HEK293T (cell line): ENCODE measurements around the gene ANKS4B.
"Not testable (repeated sequence)": the region's sequence is repeated elsewhere in the genome, so short reads cannot be mapped to it uniquely, and the experiment has no call there.

ENCODE experiments used
- CTCF ChIA-PET: fragments of 350-600 bp; formaldehyde crosslinking; extraction: SDS; loops from one replicate; lab custom pipeline; 2021; ENCODE audit warnings: antibody characterized with exemption, inconsistent platforms; lab: Yijun Ruan, JAX
- POLR2A ChIA-PET: fragments of 350-600 bp; formaldehyde crosslinking; extraction: SDS; loops from one replicate; lab custom pipeline; 2020; ENCODE audit warnings: antibody characterized with exemption, inconsistent platforms; lab: Yijun Ruan, JAX
- DNase-seq: peaks from one replicate; pipeline ENCODE4 v3.0.0; 2012; ENCODE audit warnings: mixed read lengths; ENCODE audit errors: extremely low spot score
- ARNT ChIP-seq: fragments of 450-650 bp; IDR thresholded peaks from 2 replicates; pipeline ENCODE4 v1.6.1; 2017; ENCODE audit warnings: mild to moderate bottlenecking
- BHLHE40 ChIP-seq: fragments of 450-650 bp; IDR thresholded peaks from 2 replicates; pipeline ENCODE4 v1.6.1; 2016; ENCODE audit warnings: mild to moderate bottlenecking, moderate library complexity, borderline replicate concordance
- CTBP1 ChIP-seq: fragments of 450-650 bp; IDR thresholded peaks from 2 replicates; pipeline ENCODE4 v1.6.1; 2016; ENCODE audit warnings: borderline replicate concordance
- ELF4 ChIP-seq: fragments of 450-650 bp; IDR thresholded peaks from 2 replicates; pipeline ENCODE4 v1.6.1; 2017; ENCODE audit warnings: antibody characterized with exemption
- FOXA1 ChIP-seq: fragments of 450-650 bp; IDR thresholded peaks from 2 replicates; pipeline ENCODE4 v1.6.1; 2016; ENCODE audit warnings: mild to moderate bottlenecking
- FOXK2 ChIP-seq: fragments of 450-650 bp; IDR thresholded peaks from 2 replicates; pipeline ENCODE4 v1.6.1; 2016; ENCODE audit warnings: mild to moderate bottlenecking
- FOXM1 ChIP-seq: fragments of 450-650 bp; IDR thresholded peaks from 2 replicates; pipeline ENCODE4 v1.6.1; 2017; ENCODE audit warnings: mild to moderate bottlenecking, borderline replicate concordance
- HDGF ChIP-seq: fragments of 450-650 bp; IDR thresholded peaks from 2 replicates; pipeline ENCODE4 v1.6.1; 2017; ENCODE audit warnings: antibody characterized with exemption, borderline replicate concordance
- L3MBTL2 ChIP-seq: fragments of 450-650 bp; conservative IDR thresholded peaks from 2 replicates; pipeline ENCODE4 v1.6.1; 2016; ENCODE audit warnings: mild to moderate bottlenecking
- LEF1 ChIP-seq: fragments of 450-650 bp; IDR thresholded peaks from 2 replicates; pipeline ENCODE4 v1.6.1; 2017; ENCODE audit warnings: mild to moderate bottlenecking, borderline replicate concordance
- NFRKB ChIP-seq: fragments of 450-650 bp; IDR thresholded peaks from 2 replicates; pipeline ENCODE4 v1.6.1; 2016; ENCODE audit warnings: mild to moderate bottlenecking, moderate library complexity
- PKNOX1 ChIP-seq: fragments of 450-650 bp; IDR thresholded peaks from 2 replicates; pipeline ENCODE4 v1.6.1; 2016
- SP1 ChIP-seq: fragments of 450-650 bp; IDR thresholded peaks from 2 replicates; pipeline ENCODE4 v1.6.1; 2017
- SUZ12 ChIP-seq: fragments of 450-650 bp; IDR thresholded peaks from 2 replicates; pipeline ENCODE4 v1.6.1; 2016; ENCODE audit warnings: mild to moderate bottlenecking
- TARDBP ChIP-seq: fragments of 450-650 bp; IDR thresholded peaks from 2 replicates; pipeline ENCODE4 v1.6.1; 2016
- ZNF384 ChIP-seq: fragments of 450-650 bp; IDR thresholded peaks from 2 replicates; pipeline ENCODE4 v1.6.1; 2016

ANKS4B gene

GRCh38 chr16:21244518-21245215 lies 11.2 kb downstream of the ANKS4B start:
- TF ChIP-seq FOXA1 (no peak), ARNT (no peak), SP1 (no peak)
- CTCF ChIA-PET: no interaction called here
- POLR2A ChIA-PET: no interaction called here
- no peak for DNase-seq

GRCh38 chr16:21248179-21248578 lies 14.7 kb downstream of the ANKS4B start:
- POLR2A ChIA-PET, CTCF ChIA-PET, DNase-seq: not testable (repeated sequence)

- POLR2A ChIA-PET: no interaction called here
- TF ChIP-seq FOXK2 (no peak), SUZ12 (no peak), CTBP1 (no peak), SP1 (no peak), ARNT (no peak), FOXM1 (no peak)
- DNase-seq: no peak
- CTCF ChIA-PET: no interaction called here
Observed at GRCh38 chr16:21250072-21250923, 16.8 kb downstream of the ANKS4B start.

GRCh38 chr16:21253470-21253869 lies 20.0 kb downstream of the ANKS4B start:
- POLR2A ChIA-PET: no interaction called here
- no peak for TF ChIP-seq SUZ12
- no peak for TF ChIP-seq TARDBP
- TF ChIP-seq L3MBTL2: no peak
- TF ChIP-seq NFRKB: no peak
- no peak for TF ChIP-seq HDGF
- no peak for TF ChIP-seq ARNT
- no peak for TF ChIP-seq FOXK2
- no peak for TF ChIP-seq FOXA1
- no peak for TF ChIP-seq SP1
- no peak for TF ChIP-seq PKNOX1
- no peak for TF ChIP-seq CTBP1
- no peak for TF ChIP-seq LEF1
- TF ChIP-seq ELF4: no peak
- TF ChIP-seq ZNF384: no peak
- no peak for TF ChIP-seq FOXM1
- TF ChIP-seq BHLHE40: no peak
- CTCF ChIA-PET: interaction anchor here (0.6 kb wide), 1 partner anchor 53 kb away, joined by 3 read pairs; no protein-coding TSS in a partner anchor
- no peak for DNase-seq

- TF ChIP-seq ZNF384 (no peak), LEF1 (no peak), BHLHE40 (no peak), FOXA1 (no peak), PKNOX1 (no peak), SP1 (no peak), FOXM1 (no peak), TARDBP (no peak), SUZ12 (no peak), FOXK2 (no peak), ELF4 (no peak), L3MBTL2 (no peak), NFRKB (no peak), CTBP1 (no peak), HDGF (no peak), ARNT (no peak)
- no peak for DNase-seq
- CTCF ChIA-PET: no interaction called here
- POLR2A ChIA-PET: no interaction called here
Observed at GRCh38 chr16:21256636-21257035, 23.1 kb downstream of the ANKS4B start.

- no peak for DNase-seq
- TF ChIP-seq TARDBP (no peak), PKNOX1 (no peak), ELF4 (no peak), ARNT (no peak), FOXA1 (no peak), FOXM1 (no peak), CTBP1 (no peak), ZNF384 (no peak), FOXK2 (no peak), HDGF (no peak), NFRKB (no peak), BHLHE40 (no peak)
- CTCF ChIA-PET: no interaction called here
- POLR2A ChIA-PET: no interaction called here
Observed at GRCh38 chr16:21257284-21257683, 23.8 kb downstream of the ANKS4B start.
